Stomach (tissue), 19 donors: ENCODE data around the gene SLC30A10. TPM values are rescaled to one million over a fixed set of nuclear protein-coding genes. Genes with fewer than 3 reads are reported as not detected.
A peak's percentile ranks its signal among the peaks of the same experiment; 100 is the strongest.

ENCODE experiments used
- DNase-seq, 2 donors: peaks; one replicate each; pipeline versions ENCODE4 v3.0.0 to v3.0.0-alpha.2; 2013 to 2019
- H3K27ac ChIP-seq, 5 donors: fragments of 200-600 bp in 4 of 5; sonication (generic) in 4 of 5; one replicate each; pipeline ENCODE4 v1.5.1; 2013 to 2019; ENCODE audit warnings: mild to moderate bottlenecking in 1 of 5, moderate library complexity in 1 of 5
- H3K27me3 ChIP-seq, 3 donors: fragments of 200-600 bp; sonication (generic); one replicate each; pipeline ENCODE4 v1.5.1; 2017 to 2019; ENCODE audit warnings: mixed run types in 1 of 3
- H3K36me3 ChIP-seq, 4 donors: fragments of 200-600 bp; sonication (generic); 1 replicate in 3 of 4; 2 replicates in 1 of 4; pipeline ENCODE4 v1.5.1; 2016 to 2019
- H3K4me1 ChIP-seq, 4 donors: fragments of 200-600 bp; sonication (generic); one replicate each; pipeline ENCODE4 v1.5.1; 2016 to 2019
- H3K4me3 ChIP-seq, 4 donors: fragments of 200-600 bp; sonication (generic) in 3 of 4; one replicate each; pipeline ENCODE4 v1.5.1; 2016 to 2019; ENCODE audit warnings: mild to moderate bottlenecking in 1 of 4
- H3K9me3 ChIP-seq, 4 donors: fragments of 200-600 bp; sonication (generic); one replicate each; pipeline ENCODE4 v1.5.1; 2016 to 2019
- CTCF ChIP-seq, 7 experiments: fragments of 450-650 bp in 4 of 7; fragments of 200-600 bp in 3 of 7; sonication (generic) in 3 of 7; IDR thresholded peaks; one replicate each; pipeline ENCODE4 v1.5.1; 2016 to 2019; ENCODE audit warnings: antibody characterized with exemption in 7 of 7, control low read depth in 2 of 7, mild to moderate bottlenecking in 1 of 7
- EP300 ChIP-seq: sonication (generic); formaldehyde crosslinking; IDR thresholded peaks from one replicate; pipeline ENCODE4 v1.6.1; 2017; ENCODE audit warnings: antibody characterized with exemption
- POLR2A ChIP-seq, 4 donors: fragments of 450-650 bp; IDR thresholded peaks; one replicate each; pipeline ENCODE4 v1.6.1; 2016; ENCODE audit warnings: antibody characterized with exemption in 4 of 4, control low read depth in 2 of 4, mild to moderate bottlenecking in 1 of 4, moderate library complexity in 1 of 4
- POLR2AphosphoS5 ChIP-seq, 3 donors: sonication (generic); formaldehyde crosslinking; IDR thresholded peaks; one replicate each; pipeline ENCODE4 v1.6.1; 2016; ENCODE audit warnings: antibody characterized with exemption in 3 of 3
- WGBS, 5 donors: extraction: QIAGEN DNeasy Blood & Tissue Kit in 3 of 5; methylation state at CpG; one replicate each; pipeline versions ENCODE4 v1.1.5 to v1.1.7; 2013 to 2018; 5-methylcytosine and 5-hydroxymethylcytosine counted together
- intact Hi-C: fragments of 100-400 bp; cut with DNase I; formaldehyde crosslinking; loops from one replicate; pipeline ENCODE4 v1.15.1; 2023; ENCODE audit warnings: low total_unique reads
- long read RNA-seq, 10 donors: transcript quantifications; one replicate each; lab custom pipeline, GENCODE V29; 2026
- polyA plus RNA-seq, 3 donors: library from polyadenylated mRNA; stranded (reverse); fragments of 200-250 nt; gene quantifications; one replicate each; pipeline ENCODE4 v1.2.3, GENCODE V29; 2013
- total RNA-seq, 5 donors: library from RNA; depleted of rRNA; stranded (reverse); fragments of >200 nt; gene quantifications; one replicate each; pipeline versions ENCODE4 v1.1.0 to v1.2.3, GENCODE V29; 2014 to 2016
- donor health status: healthy with polysubstance abuse.
- donor health status: Bipolar disorder and iron deficiency.
- donor health status: healthy.

The SLC30A10 gene
- total RNA-seq (under 1 TPM in 1 of 5 donors, not detected in 4; 0.92 TPM), polyA plus RNA-seq (not detected)
- long read RNA-seq, donor 1, result 0 reads
- long read RNA-seq, donor 2, partial matches to known transcripts, result 0 of 2 reads
- long read RNA-seq, donor 2, other reads (novel, unspliced or antisense), result 0 of 2 reads
- long read RNA-seq, donor 3, result 0 reads
- long read RNA-seq, donor 4, result 0 reads
- long read RNA-seq, donor 5, partial matches to known transcripts, result 0 of 1 reads
- long read RNA-seq, donor 5, other reads (novel, unspliced or antisense), result 0 of 1 reads
- long read RNA-seq, donor 6, result 0 reads
- long read RNA-seq, donor 7, result 0 reads
- long read RNA-seq, donor 8, result 0 reads
- long read RNA-seq, donor 9, result 0 reads
- long read RNA-seq, donor 10, result 0 reads

GRCh38 chr1:219927956-219928790, at the start of gene SLC30A10:
TSS of gene SLC30A10 (minus strand) at chr1:219928557. CDS start at chr1:219928440, 117 bp downstream.
- DNase-seq, result peak in 1 of 2 donors; percentile 70

GRCh38 chr1:219973213-219973612, 44.9 kb upstream of the SLC30A10 start:
- no peak for DNase-seq
- WGBS, 5 donors, result 90 to 96% (median 95%) methylated on average over 3 of the region's 3 CpGs
- H3K4me1 ChIP-seq, result no peaks in the 10 kb centered on the region
- intact Hi-C loops, result no loop called here
- H3K27ac ChIP-seq, result no peak overlapping the region
- H3K36me3 ChIP-seq, result peaks cover 38 to 98% (median 93%) of the 10 kb centered on the region in 4 donors
- H3K4me3 ChIP-seq, result no peak overlapping the region
- no peaks in the 10 kb centered on the region for H3K27me3 ChIP-seq
- TF ChIP-seq CTCF (IDR thresholded peaks at IDR 0.05), result no peak
- TF ChIP-seq POLR2A (IDR thresholded peaks at IDR 0.05), result no peak
- TF ChIP-seq POLR2AphosphoS5 (IDR thresholded peaks at IDR 0.05), result no peak
- no peak for TF ChIP-seq EP300
- no peaks in the 10 kb centered on the region for H3K9me3 ChIP-seq

More at GRCh38 chr1:219927956-219928790, at the start of gene SLC30A10:
- Histone ChIP-seq H3K4me1 (peaks cover 11 to 13% (median 12%) of the 10 kb centered on the region in 4 donors), H3K4me3 (peak within 1 kb of the TSS; percentile 38 to 54 (median 44)), H3K36me3 (no peaks in the 10 kb centered on the region), H3K27me3 (peaks cover 0 to 64% (median 22%) of the 10 kb centered on the region in 3 donors), H3K27ac (no peak within 1 kb of the TSS), H3K9me3 (no peaks in the 10 kb centered on the region)
- WGBS, 5 donors, result 1 to 3% (median 2%) methylated on average over 32 to 91 of the region's 91 CpGs
- intact Hi-C loops, result no loop called here
- TF ChIP-seq CTCF (IDR thresholded peaks at IDR 0.05) (no peak), POLR2AphosphoS5 (IDR thresholded peaks at IDR 0.05) (no peak), EP300 (no peak), POLR2A (IDR thresholded peaks at IDR 0.05) (no peak)

- 85 to 96% (median 89%) methylated on average over 4 of the region's 4 CpGs for WGBS, 5 donors
- no peak overlapping the region for H3K27ac ChIP-seq
- TF ChIP-seq CTCF (IDR thresholded peaks at IDR 0.05), result no peak
- TF ChIP-seq EP300, result no peak
These were observed 39.0 kb upstream of the SLC30A10 start for GRCh38 chr1:219967361-219967760.

GRCh38 chr1:219966071-219966349, 37.7 kb upstream of the SLC30A10 start:
- H3K27me3 ChIP-seq, result no peaks in the 10 kb centered on the region
- H3K27ac ChIP-seq, result no peak overlapping the region
- intact Hi-C loops, result no loop called here
- H3K36me3 ChIP-seq, result peaks cover 14 to 38% (median 37%) of the 10 kb centered on the region in 4 donors
- DNase-seq, result no peak
- TF ChIP-seq POLR2AphosphoS5 (IDR thresholded peaks at IDR 0.05) (no peak), EP300 (no peak), CTCF (IDR thresholded peaks at IDR 0.05) (no peak), POLR2A (IDR thresholded peaks at IDR 0.05) (no peak)
- no peaks in the 10 kb centered on the region for H3K9me3 ChIP-seq
- 81 to 94% (median 87%) methylated on average over 2 of the region's 2 CpGs for WGBS, 5 donors
- no peak overlapping the region for H3K4me3 ChIP-seq
- H3K4me1 ChIP-seq, result no peaks in the 10 kb centered on the region

More at GRCh38 chr1:219967361-219967760, 39.0 kb upstream of the SLC30A10 start:
- no peaks in the 10 kb centered on the region for H3K9me3 ChIP-seq
- DNase-seq, result no peak
- no peaks in the 10 kb centered on the region for H3K27me3 ChIP-seq
- peaks cover 19 to 51% (median 49%) of the 10 kb centered on the region in 4 donors for H3K36me3 ChIP-seq
- H3K4me3 ChIP-seq, result no peak overlapping the region
- no peaks in the 10 kb centered on the region for H3K4me1 ChIP-seq
- intact Hi-C loops, result no loop called here
